ENCODE results near the gene PLEKHF1.

PLEKHF1 gene

GRCh38 chr19:29618434-29618833 is 46.8 kb upstream of the PLEKHF1 start:
- no peak for TF ChIP-seq REST (IDR thresholded peaks at IDR 0.05; ENCODE audit: insufficient read depth in 1 of 2, low read depth in 2 of 2, low read length in 2 of 2)
- no peak for TF ChIP-seq TAF1 (IDR thresholded peaks at IDR 0.05; ENCODE audit: borderline replicate concordance, insufficient read depth, low read length)

DNA sequence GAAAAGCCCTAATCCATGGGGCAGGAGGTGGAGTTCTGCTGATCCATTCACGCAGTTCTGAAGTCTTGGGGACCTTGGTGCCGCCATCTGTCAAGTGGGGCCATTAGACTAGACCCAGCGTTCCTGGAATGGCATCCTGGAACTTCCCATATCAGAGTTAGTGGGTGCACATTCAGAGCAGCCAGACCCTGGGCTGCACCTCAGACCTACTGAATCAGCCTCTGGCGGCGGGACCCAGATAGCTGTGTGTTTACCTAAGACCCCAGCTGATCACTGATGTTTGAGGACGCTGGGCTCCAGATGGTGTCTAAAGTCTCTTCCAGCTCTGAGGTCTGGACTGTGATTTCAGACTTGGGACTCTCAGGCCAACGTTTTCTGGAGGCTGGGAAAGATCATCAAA is 46.4 kb upstream of the PLEKHF1 start:
- TF ChIP-seq POLR2AphosphoS5 (IDR thresholded peaks at IDR 0.05; ENCODE audit: low read depth, low read length) (no peak), TAF1 (IDR thresholded peaks at IDR 0.05; ENCODE audit: borderline replicate concordance, insufficient read depth, low read length) (no peak), SIN3A (IDR thresholded peaks at IDR 0.05; ENCODE audit: borderline replicate concordance, insufficient read depth, low read length) (no peak), REST (IDR thresholded peaks at IDR 0.05; ENCODE audit: insufficient read depth in 1 of 2, low read depth in 2 of 2, low read length in 2 of 2) (no peak), FOXP2 (optimal IDR thresholded peaks at IDR 0.05; ENCODE audit: borderline replicate concordance, extremely low read depth, extremely low read length, insufficient read depth) (no peak)

DNA sequence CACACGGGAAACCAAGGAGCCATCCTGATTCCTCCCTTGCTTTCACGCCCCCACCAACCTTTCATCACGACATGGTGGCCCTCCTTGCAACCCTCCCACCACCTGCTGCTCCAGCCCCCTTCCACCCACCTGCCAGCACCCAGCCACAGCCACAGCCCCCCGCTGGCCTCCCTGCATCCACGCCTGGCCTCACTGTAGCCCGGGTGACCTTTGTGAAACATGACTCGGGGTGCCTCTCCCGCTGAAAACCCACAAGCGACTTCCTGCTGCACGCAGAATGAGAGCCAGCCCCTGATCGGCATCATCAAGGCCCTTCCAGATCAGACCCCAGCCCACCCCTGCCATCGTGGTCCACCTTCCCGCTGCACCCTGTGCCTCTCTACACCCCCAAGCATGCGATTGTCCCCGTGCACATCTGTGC is 44.3 kb upstream of the PLEKHF1 start:
- no peak for TF ChIP-seq FOXP2 (optimal IDR thresholded peaks at IDR 0.05; ENCODE audit: borderline replicate concordance, extremely low read depth, extremely low read length, insufficient read depth)
- no peak for TF ChIP-seq TAF1 (IDR thresholded peaks at IDR 0.05; ENCODE audit: borderline replicate concordance, insufficient read depth, low read length)
- no peak for TF ChIP-seq REST (IDR thresholded peaks at IDR 0.05; ENCODE audit: insufficient read depth in 1 of 2, low read depth in 2 of 2, low read length in 2 of 2)
- TF ChIP-seq POLR2AphosphoS5 (IDR thresholded peaks at IDR 0.05; ENCODE audit: low read depth, low read length) = no peak
- TF ChIP-seq SIN3A (IDR thresholded peaks at IDR 0.05; ENCODE audit: borderline replicate concordance, insufficient read depth, low read length) = no peak

- TF ChIP-seq SIN3A (IDR thresholded peaks at IDR 0.05; ENCODE audit: borderline replicate concordance, insufficient read depth, low read length) = no peak
- no peak for TF ChIP-seq TAF1 (IDR thresholded peaks at IDR 0.05; ENCODE audit: borderline replicate concordance, insufficient read depth, low read length)
- TF ChIP-seq FOXP2 (optimal IDR thresholded peaks at IDR 0.05; ENCODE audit: borderline replicate concordance, extremely low read depth, extremely low read length, insufficient read depth) = no peak
- no peak for TF ChIP-seq POLR2AphosphoS5 (IDR thresholded peaks at IDR 0.05; ENCODE audit: low read depth, low read length)
- TF ChIP-seq REST (IDR thresholded peaks at IDR 0.05; ENCODE audit: insufficient read depth in 1 of 2, low read depth in 2 of 2, low read length in 2 of 2) = no peak
Measured at GRCh38 chr19:29622166-29623070, 42.8 kb upstream of the PLEKHF1 start.
